GM19372 (cell line): Measurements from ENCODE around the gene NPS.

ENCODE experiments used
- ATAC-seq: cut with Tn5 transposase; IDR thresholded peaks from one replicate; pipeline ENCODE4 v1.9.1; 2021; ENCODE audit warnings: mild to moderate bottlenecking, low read depth, moderate library complexity; ENCODE audit not compliant: unreplicated experiment

Gene NPS, protein sequence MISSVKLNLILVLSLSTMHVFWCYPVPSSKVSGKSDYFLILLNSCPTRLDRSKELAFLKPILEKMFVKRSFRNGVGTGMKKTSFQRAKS

GRCh38 chr10:127549009-127549408 is at the start of gene NPS:
Gene NPS, plus strand, starts transcription at chr10:127549309. Its CDS starts 60 bp downstream, at chr10:127549369.
- ATAC-seq = no peak

DNA sequence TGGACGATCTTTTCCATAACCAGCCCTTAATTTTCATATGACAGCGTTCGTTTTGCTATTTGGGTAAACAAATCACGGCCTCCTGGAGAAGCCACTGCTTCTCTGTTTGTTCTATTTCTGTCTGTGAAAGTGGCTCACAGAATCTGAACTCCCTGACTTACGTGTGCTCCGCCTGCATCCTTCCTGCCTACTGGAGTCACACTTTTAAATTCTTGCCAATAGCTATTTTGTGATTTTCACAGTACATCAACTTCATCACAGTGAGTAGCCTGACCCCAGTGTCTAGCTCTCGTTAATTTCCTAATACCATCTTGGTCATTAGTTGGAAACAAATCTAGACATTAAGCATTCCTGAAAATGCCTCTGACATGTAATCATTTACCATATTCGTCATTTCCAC is 49.0 kb upstream of the NPS start:
- ATAC-seq = no peak

DNA sequence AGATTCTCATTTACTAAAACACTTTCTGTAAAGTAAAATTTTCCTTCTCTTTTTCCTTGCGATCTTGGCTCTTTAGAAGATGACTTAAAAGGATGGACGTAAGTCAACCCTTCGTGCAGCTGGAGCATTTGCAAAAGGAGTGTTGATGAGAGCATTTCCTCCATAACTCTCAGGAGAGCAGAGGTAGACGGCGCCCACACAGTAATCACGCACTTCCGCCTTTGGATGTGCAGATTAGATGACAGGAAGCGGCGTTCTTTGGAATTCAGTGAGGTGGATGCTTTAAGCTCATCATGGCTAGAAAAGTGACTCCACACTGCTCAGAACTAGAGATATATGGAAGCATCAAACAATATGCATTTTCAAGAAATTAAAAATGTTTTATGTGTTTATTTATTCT is 43.0 kb upstream of the NPS start:
- ATAC-seq = no peak

GRCh38 chr10:127522298-127522697 is 26.8 kb upstream of the NPS start:
- ATAC-seq = no peak

DNA sequence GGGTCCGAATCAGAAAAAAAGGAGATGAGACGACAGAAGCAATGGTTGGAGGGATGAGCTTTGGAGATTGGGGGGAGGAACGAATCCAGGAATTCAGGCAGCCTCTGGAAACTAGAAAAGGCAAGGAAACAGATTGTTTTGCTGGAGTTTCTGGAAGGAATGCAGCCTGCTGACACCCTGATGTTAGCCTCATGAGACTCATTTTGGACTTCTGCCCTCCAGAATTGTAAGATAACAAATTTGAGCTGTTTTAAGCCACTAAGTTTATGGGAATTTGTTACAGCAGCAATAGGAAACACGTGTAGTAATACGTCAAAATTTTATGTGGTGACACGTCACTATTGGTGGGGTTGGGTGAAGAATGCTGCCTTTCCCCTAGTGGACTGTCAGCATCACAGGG is 25.6 kb upstream of the NPS start:
- ATAC-seq = no peak

DNA sequence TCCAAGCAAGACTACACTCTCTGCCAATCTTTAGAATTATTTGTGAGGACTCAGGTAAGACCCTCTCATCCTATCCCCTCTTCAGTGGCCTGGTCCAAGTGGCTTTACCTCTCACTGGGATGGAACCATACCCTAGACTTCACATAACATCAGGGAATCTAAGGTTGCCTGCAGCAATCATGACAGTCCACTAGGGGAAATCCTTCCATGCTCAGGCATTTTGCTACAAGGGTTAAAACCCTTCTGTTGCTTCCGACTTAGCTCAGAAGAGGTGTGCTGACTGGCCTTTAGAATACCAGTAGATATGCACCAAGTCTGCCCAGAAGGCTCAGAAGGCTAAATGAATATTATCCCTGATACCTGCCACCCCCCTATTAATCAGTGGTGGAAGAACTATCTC is 24.9 kb upstream of the NPS start:
- ATAC-seq = no peak

DNA sequence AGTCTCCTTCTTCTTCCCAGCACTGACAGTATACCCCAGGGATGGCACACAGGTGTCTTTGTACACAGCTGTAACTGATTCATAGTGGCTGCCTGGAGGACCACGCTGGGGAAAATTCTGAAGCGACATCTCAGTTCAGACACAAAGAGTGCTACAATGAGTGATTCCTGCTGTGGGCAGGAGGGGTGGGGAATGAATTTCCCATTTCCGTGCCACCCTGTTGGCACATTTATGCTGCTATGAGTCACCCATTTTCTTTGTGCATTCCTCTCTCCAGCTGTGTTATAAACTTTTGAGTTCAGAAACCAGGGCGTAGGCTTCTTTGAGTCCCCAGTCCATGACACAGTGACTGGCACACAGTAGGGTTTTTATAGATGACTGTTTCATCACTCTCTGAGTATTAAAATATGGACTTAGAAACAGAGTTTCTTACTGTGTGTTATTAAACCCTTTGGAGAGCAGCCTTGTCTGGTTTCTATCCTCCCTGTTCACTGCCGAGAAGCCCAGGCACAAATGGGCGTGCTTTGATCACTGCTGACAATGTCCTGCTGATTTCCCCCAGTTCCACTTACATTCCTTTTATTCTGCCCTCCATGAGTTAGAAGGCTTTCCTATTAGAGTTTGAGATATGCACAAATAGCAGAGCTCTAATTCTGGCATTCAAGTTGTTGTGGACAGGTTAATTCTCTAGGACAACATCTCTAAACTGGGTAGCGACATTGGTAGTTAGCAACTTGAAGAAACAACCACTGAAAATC is 24.0 kb upstream of the NPS start:
- no peak for ATAC-seq

DNA sequence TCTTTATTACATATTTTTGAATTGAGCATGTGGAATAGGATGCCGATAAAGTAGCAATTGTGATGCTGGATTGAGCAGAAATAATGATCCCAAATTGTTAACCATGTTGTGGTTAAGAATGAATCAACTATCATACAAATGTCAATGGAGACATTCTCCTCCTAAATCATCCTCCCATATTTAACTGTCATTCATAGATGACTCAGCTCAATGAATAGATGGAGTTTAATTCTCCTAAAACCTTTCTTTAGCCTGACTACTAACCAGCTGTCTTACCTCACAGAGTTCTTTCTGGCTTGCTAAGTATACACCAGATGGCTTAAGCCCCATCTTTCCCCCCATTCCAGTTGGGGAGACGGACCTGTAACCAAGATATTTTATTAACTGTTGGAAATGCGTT is 23.4 kb upstream of the NPS start:
- ATAC-seq = no peak

DNA sequence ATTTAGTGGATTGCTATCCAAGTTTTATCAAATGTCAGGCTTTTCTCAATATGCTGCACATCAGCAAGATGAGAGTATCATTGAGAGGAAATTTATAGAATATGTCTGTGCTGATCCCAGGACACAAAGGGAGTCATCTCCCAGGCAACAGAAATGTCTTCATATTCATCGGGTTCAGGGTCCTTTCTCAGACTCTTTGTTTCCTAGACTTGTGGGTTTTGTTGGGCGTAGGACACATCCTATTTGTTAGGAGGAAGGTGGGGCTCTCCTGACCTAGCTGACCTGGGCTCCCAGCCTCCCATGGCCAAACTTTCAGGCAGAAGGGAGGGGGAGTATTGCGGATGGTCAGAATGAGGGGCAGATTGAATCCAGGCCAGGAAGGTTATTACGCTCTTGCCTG is 22.9 kb upstream of the NPS start:
- no peak for ATAC-seq

GRCh38 chr10:127527320-127527719 is 21.8 kb upstream of the NPS start:
- ATAC-seq = no peak

DNA sequence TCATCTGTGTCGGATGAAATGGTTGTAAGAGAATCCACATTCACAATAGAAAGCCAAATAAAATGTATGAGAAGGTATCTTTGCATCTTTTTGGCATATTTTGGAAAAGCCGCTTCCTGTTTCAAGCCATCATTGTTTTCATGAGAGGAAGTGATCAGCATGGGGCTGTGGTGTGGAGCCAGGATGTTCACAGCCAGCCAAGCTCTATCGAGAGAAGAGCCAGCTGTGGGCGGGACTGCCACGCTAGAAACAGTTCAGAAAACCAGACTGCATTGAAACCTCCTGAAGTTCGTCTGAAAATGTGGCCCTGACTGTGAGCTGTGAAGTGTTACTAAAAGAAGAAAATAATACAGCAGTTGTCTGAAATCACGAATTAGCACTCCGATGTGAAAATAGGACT is 21.2 kb upstream of the NPS start:
- ATAC-seq = no peak

DNA sequence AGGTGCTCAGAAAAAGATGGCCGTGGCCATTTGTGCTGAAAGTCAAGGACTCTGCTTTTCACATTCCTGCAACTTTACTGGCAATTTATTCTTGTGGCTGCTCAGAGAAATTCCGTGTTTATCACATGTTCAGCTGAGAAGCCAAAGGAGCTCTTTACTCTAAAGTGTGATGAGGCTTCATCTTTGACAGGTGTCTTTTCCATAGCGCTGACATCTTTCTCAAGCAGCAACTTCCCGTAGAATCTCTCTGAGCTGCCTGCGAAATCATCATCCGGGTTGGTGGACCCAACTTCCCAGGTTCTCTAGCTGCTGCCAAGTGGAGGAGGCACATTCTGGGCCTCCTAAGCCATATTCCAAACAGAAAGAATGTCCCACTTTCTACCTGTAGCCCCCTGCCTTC is 16.9 kb upstream of the NPS start:
- ATAC-seq = no peak

DNA sequence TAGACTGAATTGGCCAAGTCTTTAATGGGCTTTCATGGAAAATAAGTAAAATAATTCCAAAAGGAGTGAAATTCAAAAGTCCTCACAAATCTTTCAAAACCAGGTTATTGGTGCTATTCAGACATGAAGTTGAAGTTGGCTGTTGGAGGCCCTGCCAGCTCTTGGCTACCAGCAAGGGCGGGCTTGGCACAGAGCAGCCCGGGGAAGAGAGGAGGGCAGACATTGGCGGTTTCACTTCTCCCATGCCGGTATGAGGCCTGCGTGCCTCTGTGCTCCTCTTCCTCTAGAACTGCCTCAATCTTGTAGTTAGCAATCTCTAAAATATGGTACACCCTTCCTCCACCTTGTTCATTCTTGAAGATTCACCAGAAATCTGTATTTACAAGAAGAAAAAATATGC is 16.4 kb upstream of the NPS start:
- ATAC-seq = no peak

- ATAC-seq = no peak
These were observed 15.0 kb upstream of the NPS start for GRCh38 chr10:127534074-127534473.

GRCh38 chr10:127534496-127534895 is 14.6 kb upstream of the NPS start:
- ATAC-seq = no peak

GRCh38 chr10:127535802-127536515 is 13.2 kb upstream of the NPS start:
- no peak for ATAC-seq

DNA sequence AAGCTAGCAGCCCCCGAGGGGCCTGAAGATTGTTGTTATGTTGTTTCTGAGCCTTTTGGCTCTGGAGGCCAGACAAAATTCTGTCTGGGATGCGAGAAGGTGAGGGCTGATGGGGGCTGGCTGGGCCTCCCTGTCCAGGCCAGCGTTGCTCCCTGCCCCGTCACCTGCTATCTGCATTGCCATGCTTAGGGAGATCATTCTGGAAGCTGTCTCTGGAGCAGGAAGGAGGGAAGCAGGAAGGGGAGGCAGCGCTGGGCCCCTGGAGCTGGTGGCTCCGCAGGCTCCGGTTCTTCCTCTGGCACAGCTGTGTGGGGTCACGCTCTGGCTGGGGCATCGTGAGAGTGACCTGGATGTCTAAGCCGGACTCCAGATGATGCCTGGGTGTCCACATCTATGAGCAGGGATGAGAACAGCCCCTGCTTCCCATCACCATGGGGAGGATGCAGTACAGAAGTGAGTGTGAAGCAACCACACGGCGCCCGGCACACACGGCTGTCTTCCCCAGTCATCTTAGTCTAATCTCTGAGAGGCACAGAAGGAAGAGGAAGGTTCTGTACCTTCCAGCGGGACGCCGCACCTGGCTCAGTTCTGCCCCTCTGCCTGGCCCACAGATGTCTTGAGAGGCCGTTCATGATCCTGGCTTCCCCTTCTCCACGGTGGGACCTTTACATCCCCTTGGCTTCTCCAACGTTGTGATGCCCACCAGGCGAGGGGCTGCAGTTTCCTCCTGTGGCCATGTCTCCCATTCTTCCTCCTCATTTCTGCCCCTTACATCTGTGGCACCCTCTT is 11.9 kb upstream of the NPS start:
- ATAC-seq = no peak

GRCh38 chr10:127537924-127538323 is 11.2 kb upstream of the NPS start:
- no peak for ATAC-seq

- no peak for ATAC-seq
These were observed 1.1 kb upstream of the NPS start for GRCh38 chr10:127548022-127548421.

DNA sequence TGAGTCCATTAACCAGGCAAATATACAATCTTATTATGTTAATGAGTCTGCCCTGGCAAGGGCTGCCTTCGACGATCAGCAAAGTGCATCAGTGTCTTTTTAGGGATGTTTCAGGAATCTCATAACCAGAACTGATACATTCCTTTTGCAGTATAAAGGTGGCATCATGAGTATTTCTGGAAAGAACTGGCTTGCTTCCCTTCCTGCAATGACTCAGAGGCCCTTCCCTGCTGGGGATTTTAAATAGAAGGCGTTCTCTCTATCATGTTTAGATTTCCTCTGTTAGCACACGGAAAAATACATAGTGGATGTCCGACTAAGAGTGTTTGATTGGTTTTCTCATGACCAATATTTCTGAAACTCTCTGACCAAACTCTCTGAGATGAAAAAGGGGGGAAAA is 1.8 kb downstream of the NPS start:
- ATAC-seq = no peak

DNA sequence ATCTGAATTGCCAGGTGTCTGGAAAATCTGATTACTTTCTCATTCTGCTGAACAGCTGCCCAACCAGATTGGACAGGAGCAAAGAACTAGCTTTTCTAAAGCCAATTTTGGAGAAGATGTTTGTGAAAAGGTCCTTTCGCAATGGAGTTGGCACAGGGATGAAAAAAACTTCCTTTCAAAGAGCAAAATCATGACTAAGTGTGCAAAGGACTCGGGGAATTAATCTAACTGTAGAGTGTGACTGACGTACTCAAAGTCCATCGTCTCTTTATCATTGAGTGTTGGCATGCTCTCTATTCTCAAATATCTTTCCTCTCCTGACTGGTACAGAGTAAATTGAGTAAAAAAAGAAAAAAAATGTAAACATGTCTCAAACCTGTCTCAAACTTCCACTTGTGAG is 3.3 kb downstream of the NPS start:
- ATAC-seq = no peak
